GM18507 (cell line): ENCODE results near the gene SLCO3A1.

Source experiments
- DNase-seq: peaks from one replicate; pipeline ENCODE4 v3.0.0; 2011; ENCODE audit warnings: low read depth; ENCODE audit not compliant: insufficient read length; ENCODE audit errors: extremely low spot score
- FAIRE-seq: peaks from 2 replicates; lab custom pipeline; 2011; peaks lifted over from hg19 to GRCh38; lab: Jason Lieb, UNC

The SLCO3A1 gene

GRCh38 chr15:92158426-92158825 lies 304.9 kb downstream of the SLCO3A1 start:
- DNase-seq = peak; percentile 5

DNA sequence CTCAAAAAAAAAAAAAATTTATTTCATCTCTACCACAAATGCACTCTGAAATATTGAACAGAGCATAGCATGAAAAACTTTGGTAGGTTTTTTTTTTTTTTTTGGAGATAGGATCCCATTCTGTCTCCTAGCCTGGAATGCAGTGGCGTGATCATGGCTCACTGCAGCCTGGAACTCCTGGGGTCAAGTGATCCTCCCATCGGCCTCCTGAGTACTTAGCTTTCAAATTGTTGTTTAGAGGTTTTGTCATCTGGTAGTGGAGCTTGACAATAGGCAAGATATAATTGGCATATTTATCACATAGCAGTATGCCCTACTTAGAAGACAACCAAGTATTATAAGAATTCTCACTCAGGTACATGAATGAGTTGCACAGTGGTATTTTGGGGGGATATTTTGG lies 306.0 kb downstream of the SLCO3A1 start:
- no peak for DNase-seq
- FAIRE-seq = no peak

More at GRCh38 chr15:92158426-92158825, 304.9 kb downstream of the SLCO3A1 start:
- FAIRE-seq = peak; percentile 72

DNA sequence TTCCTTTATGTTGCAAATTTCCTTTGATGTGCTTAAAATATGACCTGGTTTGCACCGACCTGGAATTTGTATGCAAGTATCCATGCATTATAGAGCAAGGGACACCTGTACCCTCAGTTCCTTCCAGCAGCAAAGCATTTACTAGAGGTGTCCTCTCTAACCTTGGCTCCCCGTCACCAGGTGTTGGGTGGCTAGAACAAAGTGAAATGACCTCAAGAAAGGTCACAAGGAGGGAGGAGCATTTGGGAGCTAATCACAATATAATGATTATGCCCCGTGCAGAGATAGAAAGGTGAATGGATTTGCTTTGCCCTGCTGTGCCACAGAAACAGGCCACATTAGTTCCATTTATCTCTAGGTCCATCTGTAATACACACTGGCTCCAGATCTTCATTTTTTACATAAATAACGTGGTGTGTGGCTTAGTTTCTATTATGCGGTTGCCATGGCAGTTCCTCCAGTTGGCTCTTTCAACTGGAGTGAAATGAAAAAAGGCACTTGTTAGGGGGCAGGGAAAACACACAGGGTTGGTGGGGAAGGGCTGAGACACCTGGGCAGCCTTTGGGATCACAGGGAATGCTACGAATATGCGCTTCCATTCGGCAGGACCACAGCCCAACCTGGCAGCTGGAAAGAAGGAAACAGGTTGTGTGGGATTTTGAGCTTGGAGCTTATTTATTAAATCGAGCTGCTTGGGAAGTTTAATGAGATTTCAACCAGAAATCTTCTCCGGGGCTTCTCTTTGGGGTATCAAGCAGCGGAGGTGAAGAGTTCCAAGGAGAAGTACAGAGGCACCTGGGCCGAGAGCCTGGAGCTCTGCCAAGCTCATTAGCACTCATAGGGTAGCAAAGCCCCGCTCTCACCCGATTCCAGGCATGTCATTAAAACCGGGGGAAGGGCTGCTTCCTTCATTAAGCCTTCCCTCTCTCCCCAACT lies 306.7 kb downstream of the SLCO3A1 start:
- no peak for DNase-seq
- no peak for FAIRE-seq

GRCh38 chr15:92161039-92161670 lies 307.6 kb downstream of the SLCO3A1 start:
- FAIRE-seq = peak; percentile 95
- peak; percentile 37 for DNase-seq

DNA sequence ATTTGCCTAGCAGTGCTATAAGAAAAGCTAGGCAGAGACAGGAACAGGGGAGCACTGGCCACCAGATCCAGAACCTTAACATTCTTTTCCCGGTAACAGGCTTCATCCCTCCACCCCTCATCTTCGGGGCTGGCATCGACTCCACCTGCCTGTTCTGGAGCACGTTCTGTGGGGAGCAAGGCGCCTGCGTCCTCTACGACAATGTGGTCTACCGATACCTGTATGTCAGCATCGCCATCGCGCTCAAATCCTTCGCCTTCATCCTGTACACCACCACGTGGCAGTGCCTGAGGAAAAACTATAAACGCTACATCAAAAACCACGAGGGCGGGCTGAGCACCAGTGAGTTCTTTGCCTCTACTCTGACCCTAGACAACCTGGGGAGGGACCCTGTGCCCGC lies 309.1 kb downstream of the SLCO3A1 start:
- DNase-seq (no peak), FAIRE-seq (no peak)

DNA sequence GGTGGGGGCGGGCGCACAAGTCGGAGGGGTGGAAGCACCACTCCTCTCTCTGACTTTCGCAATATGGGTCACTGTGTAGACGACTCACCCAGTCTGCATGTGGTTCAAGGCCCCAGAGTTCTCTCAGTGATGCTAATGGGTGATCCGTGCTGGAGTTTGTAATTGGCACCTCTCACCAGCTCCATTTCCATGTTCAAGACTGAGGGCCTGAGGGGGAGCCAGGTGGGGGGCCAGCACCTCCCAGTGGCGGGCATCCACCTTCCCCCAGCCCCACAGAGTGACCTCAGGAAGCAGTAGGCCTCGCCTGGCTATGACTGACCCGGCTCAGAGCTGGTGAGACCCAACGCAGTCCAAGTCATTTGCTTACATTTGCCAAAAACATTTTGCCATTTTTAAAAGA lies 310.1 kb downstream of the SLCO3A1 start:
- DNase-seq (no peak), FAIRE-seq (no peak)

GRCh38 chr15:92164327-92165000 lies 311.0 kb downstream of the SLCO3A1 start:
- DNase-seq = no peak
- FAIRE-seq = no peak

DNA sequence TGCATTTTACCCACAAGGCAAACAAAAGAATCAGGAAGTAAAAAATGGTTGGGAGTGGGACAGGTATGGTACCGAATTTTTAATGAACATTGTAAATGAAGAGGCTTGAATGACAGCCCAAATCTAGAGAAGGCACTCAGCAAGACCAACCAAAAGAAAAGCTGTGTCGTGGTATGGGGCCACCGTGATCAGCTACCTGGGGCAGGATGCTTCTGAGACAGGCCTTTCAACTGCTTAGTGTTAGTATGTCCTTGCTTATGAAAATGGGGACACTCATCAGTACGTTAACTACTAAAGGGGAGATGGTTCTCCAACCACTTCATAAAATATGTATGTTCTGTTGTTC lies 311.5 kb downstream of the SLCO3A1 start:
- FAIRE-seq = no peak
- no peak for DNase-seq

DNA sequence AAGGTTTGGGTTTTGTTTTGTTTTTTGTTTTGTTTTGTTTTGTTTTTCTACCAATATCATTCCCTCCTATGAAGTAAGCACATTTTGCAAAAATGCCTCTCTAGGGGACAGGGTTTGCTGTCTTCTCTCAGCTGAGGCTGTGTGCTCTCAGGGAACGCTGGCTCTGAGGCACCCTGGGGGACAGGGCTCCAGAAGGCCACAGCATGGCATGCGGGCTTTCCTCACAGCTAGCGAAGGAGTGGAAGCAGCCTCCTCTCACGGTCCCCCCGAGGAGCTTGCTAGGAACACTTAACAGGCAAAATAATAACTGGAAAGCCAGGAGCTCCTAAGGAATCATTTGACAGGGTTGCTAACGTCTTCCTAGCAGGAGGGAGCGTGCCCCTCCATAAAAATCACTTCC lies 312.5 kb downstream of the SLCO3A1 start:
- FAIRE-seq = no peak
- no peak for DNase-seq

DNA sequence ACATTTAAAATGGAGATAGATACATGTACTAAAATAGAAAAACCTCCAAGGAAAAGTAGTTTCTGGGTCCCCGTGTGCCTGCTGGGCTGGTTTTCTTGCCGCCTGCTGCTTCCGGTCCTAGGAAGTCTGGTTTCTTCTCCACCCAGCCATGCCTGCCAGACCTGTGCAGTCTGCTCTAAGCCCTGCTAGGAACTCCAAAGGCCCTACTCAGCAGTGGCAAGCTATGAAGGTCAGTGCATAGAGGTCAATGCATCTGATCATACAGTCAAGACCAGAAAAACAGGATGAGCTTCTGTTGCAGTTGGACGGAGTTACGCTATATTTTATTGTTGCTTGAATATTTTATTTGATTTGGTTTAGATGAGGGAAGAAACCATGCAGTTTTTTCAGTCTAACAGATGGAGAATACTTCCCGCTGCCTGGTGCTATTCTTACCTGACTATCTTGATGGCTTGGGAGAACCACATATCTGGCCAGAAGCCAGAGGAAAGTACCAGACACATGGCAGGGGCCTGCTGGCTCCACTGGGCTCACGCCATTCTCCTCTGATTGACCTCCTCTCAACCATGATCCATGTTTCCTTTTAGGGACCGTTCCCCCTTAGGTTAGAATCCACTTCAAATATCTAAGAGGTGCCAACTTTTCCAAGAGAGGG lies 313.4 kb downstream of the SLCO3A1 start:
- FAIRE-seq (no peak), DNase-seq (no peak)

DNA sequence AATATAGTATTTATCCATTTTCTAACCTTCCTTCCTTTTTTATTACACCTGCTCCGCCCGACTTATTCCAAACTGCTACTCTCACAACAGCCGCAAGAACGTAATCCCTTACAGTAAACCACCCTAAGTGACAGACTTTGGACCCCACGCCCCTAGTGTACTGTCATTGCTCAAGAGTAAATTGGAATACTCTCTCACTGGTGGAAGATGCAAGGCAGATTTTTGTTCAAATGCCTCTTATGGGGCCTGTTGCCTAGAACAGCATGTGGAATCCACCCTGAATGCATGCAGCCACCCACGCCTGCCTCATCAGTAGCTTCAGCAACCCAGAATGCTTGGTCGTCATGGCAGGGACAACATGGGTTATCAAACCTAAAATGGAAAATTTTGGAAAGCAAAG lies 313.9 kb downstream of the SLCO3A1 start:
- DNase-seq (no peak), FAIRE-seq (no peak)

GRCh38 chr15:92168066-92168683 lies 314.7 kb downstream of the SLCO3A1 start:
- no peak for DNase-seq
- no peak for FAIRE-seq

DNA sequence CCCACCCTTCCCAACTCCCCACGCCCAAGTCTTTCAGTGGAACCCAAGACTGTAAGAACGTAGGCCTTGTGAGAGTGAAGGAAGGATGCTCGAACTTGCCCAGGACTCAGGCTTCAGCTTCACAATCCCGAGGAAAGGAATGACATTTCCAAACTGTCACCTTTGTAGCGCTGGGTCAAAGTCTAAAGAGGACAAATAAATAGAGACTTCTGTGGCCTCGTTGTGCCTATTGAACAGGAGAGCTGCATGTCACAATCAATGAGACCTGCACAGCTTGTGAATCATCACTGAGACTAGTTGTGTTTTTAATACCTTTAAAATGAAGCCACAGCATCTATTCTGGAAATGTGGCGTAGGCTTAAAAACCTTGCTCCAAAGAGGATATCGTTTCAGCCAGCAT lies 317.4 kb downstream of the SLCO3A1 start:
- DNase-seq (no peak), FAIRE-seq (no peak)

DNA sequence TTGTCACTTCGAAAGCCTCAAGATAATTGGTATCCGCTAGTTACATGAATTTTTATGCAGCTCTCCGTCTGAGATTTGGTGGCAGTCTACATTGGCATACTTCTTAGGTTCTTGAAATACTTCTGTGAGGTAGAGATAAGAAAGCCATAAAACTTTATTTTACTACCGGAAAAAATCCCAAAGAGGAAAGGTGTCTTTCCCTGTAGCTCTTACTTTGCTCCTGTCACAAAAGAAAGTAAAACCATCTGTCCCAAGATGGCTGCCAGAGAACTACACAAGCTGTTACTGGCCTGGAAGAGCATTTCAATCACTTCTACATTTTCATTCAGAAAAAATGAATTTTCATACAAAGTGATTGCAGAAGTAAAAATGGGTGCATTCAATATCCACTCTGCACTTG lies 325.4 kb downstream of the SLCO3A1 start:
- FAIRE-seq (no peak), DNase-seq (no peak)

DNA sequence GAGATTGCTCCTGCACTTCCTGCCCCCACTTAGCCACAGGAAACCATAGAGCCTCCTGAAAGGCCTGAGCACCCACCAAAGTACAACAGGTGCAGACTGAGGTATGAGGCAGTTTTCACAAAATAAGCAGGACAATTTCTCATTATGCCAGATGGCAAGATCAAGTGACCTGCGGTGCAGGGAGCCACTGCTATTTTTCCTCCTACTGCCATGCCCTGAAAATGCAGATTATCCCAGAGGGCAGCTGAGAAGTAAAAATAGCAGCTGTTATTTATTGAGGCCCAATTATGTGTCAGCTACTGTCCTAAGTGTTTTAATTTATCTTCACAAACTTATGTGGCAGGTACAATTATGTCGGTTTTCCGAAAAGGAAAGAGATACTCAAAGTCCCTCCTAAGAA lies 330.6 kb downstream of the SLCO3A1 start:
- FAIRE-seq = no peak

DNA sequence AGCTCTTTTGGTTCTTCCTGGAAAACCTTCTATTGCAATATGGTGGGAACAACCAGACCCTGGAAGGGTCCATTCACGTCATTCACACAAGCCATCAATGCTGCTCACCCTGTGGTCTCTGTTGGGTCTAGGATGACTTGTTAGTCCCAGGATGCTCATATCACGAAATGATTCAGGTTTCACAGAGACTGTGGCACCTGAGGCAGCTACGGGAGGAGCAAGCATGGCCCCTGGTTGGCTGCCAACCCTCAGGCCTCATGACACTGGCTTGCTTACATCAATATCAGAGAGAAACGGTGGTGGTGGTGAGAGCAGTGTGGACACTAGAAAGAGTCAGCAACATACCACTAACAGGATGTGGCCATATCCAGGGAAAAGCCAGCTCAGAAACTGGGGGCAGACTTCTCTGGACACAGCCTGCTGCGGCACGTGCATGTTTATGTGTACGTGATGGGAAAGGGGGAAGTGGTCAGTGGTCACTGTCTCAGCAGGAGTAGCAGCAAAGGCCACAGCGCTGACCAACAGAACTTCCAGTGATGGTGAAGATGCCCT lies 331.2 kb downstream of the SLCO3A1 start:
- no peak for FAIRE-seq

More for the DNA sequence above, 330.6 kb downstream of the SLCO3A1 start:
- DNase-seq = no peak

DNA sequence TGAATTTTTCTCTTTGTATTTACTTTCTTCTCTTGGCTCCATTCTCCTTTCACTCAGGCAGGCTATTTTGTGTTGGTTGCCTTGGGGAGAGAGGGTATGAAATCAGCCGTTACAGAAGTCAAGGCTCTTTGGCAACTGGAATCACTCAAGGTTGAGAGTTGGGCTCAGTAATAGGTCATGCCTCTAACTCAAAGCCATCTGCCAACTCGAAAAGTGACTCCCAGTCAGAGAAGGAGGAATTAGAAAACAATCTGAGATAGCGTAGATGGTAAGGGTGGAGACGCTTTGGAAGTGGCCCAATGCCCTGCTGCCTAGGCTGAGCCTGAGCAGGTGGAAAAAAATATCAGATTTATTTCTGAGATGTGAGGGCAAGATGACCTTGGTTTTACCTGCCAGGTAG lies 334.5 kb downstream of the SLCO3A1 start:
- DNase-seq = no peak
- FAIRE-seq = no peak

More for the DNA sequence above, 331.2 kb downstream of the SLCO3A1 start:
- no peak for DNase-seq

GRCh38 chr15:92189166-92189565 lies 335.7 kb downstream of the SLCO3A1 start:
- DNase-seq (no peak), FAIRE-seq (no peak)

DNA sequence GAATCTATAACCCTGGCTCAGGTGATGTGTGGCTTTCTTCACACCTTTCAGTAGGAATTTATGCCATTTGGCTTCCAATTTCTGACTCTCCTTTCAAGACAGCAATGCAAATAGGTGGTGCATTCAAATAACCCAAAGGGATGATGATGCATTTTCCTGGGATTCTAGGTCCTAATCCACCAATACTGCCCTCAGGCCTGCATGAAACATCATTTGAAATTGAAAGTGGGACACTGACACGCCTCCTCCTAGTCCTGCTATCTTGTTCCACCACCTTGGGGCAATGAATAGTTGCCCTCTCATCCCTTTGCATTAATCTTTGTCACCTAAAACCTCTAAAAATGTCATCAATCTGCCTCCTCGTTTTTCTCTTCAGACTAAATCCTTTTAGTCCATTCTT lies 341.7 kb downstream of the SLCO3A1 start:
- no peak for DNase-seq
- FAIRE-seq = no peak
